ENCODE data around the gene ARHGEF19. TPM values are rescaled to one million over a fixed set of nuclear protein-coding genes. Genes with fewer than 3 reads are reported as not detected.

Gene ARHGEF19
- total and polyA plus RNA-seq, 9 of the 15 experiments (the other 6 are each of a cell fraction or from before 2014, with no cell fraction given), result 0.73 to 21.0 (median 5.2) TPM

DNA sequence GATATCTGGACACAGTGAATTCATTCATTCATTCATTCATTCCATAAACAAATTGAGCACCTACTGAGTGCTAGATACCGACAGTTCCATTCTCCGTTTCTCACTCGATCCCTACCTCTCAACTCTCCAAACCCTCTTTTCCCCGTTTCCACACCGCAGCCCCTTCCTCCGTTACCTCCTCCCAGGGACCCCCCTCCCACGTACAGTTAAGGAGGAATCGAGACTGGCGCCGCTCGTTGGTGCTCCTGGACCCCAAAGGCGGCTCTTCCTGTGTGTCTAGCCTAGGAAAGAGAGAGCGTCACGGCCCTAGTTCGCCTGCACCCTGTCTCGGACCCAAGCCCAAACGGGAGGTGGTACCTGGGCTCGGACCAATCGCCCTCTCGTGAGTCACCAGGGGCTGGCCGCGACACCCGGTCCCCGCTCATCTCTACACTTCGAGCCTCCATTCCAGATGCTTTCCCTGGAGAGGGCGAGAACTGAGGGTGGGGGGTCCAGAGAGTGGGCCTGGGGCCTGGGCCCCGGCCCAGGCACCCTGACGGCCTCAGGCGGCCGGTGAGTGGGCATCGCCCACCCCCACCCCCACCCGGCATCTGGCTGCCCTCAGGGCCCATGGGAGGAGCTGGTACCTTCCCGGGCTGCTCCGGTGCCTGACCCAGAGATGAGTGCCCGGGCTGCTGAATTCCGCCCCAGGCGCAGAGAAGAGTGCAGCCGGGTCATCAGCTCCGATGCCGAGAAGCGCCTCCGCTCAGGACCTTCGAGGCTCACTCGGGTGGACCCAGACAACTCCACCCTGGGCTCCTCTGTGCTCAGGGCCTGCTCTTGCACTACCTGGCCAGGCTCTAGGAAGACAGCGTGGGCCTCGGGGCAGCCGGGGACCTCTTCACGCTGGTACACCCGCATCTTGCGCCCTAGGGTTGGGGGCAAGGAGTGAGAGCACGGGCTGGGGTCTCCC lies 4.9 kb downstream of the ARHGEF19 start (continued):
- TF ChIP-seq, protein P1, sequence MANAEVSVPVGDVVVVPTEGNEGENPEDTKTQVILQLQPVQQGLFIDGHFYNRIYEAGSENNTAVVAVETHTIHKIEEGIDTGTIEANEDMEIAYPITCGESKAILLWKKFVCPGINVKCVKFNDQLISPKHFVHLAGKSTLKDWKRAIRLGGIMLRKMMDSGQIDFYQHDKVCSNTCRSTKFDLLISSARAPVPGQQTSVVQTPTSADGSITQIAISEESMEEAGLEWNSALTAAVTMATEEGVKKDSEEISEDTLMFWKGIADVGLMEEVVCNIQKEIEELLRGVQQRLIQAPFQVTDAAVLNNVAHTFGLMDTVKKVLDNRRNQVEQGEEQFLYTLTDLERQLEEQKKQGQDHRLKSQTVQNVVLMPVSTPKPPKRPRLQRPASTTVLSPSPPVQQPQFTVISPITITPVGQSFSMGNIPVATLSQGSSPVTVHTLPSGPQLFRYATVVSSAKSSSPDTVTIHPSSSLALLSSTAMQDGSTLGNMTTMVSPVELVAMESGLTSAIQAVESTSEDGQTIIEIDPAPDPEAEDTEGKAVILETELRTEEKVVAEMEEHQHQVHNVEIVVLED (CRISPR knock-in tag; IDR thresholded peaks at IDR 0.05), result no peak
- TF ChIP-seq POLR2B (IDR thresholded peaks at IDR 0.05; ENCODE audit: low read depth, partially characterized antibody), result peak; percentile 20
- peak; percentile 64 for TF ChIP-seq SMARCE1 (IDR thresholded peaks at IDR 0.05)
- TF ChIP-seq MYC (IDR thresholded peaks at IDR 0.05; ENCODE audit: low read depth, low read length), result no peak
- peak; percentile 49; the same call in 1 of the 2 replicates for TF ChIP-seq MYC (CRISPR knock-in tag; IDR thresholded peaks at IDR 0.05; ENCODE audit: borderline replicate concordance, low read depth)
- TF ChIP-seq NFE2L1 (tag; IDR thresholded peaks at IDR 0.05; ENCODE audit: borderline replicate concordance, low read depth), result no peak
- TF ChIP-seq, protein P2, sequence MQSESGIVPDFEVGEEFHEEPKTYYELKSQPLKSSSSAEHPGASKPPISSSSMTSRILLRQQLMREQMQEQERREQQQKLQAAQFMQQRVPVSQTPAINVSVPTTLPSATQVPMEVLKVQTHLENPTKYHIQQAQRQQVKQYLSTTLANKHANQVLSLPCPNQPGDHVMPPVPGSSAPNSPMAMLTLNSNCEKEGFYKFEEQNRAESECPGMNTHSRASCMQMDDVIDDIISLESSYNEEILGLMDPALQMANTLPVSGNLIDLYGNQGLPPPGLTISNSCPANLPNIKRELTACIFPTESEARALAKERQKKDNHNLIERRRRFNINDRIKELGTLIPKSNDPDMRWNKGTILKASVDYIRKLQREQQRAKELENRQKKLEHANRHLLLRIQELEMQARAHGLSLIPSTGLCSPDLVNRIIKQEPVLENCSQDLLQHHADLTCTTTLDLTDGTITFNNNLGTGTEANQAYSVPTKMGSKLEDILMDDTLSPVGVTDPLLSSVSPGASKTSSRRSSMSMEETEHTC (IDR thresholded peaks at IDR 0.05), result no peak
- TF ChIP-seq, protein P3, sequence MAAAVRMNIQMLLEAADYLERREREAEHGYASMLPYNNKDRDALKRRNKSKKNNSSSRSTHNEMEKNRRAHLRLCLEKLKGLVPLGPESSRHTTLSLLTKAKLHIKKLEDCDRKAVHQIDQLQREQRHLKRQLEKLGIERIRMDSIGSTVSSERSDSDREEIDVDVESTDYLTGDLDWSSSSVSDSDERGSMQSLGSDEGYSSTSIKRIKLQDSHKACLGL (CRISPR knock-in tag; IDR thresholded peaks at IDR 0.05; ENCODE audit: borderline replicate concordance, poor library complexity, severe bottlenecking), result no peak
- TF ChIP-seq POLR3G (IDR thresholded peaks at IDR 0.05; ENCODE audit: extremely low read depth, insufficient read length, insufficient replicate concordance), result no peak
- no peak for TF ChIP-seq SMAD3 (CRISPR knock-in tag; conservative IDR thresholded peaks at IDR 0.05)
- TF ChIP-seq, protein P4, sequence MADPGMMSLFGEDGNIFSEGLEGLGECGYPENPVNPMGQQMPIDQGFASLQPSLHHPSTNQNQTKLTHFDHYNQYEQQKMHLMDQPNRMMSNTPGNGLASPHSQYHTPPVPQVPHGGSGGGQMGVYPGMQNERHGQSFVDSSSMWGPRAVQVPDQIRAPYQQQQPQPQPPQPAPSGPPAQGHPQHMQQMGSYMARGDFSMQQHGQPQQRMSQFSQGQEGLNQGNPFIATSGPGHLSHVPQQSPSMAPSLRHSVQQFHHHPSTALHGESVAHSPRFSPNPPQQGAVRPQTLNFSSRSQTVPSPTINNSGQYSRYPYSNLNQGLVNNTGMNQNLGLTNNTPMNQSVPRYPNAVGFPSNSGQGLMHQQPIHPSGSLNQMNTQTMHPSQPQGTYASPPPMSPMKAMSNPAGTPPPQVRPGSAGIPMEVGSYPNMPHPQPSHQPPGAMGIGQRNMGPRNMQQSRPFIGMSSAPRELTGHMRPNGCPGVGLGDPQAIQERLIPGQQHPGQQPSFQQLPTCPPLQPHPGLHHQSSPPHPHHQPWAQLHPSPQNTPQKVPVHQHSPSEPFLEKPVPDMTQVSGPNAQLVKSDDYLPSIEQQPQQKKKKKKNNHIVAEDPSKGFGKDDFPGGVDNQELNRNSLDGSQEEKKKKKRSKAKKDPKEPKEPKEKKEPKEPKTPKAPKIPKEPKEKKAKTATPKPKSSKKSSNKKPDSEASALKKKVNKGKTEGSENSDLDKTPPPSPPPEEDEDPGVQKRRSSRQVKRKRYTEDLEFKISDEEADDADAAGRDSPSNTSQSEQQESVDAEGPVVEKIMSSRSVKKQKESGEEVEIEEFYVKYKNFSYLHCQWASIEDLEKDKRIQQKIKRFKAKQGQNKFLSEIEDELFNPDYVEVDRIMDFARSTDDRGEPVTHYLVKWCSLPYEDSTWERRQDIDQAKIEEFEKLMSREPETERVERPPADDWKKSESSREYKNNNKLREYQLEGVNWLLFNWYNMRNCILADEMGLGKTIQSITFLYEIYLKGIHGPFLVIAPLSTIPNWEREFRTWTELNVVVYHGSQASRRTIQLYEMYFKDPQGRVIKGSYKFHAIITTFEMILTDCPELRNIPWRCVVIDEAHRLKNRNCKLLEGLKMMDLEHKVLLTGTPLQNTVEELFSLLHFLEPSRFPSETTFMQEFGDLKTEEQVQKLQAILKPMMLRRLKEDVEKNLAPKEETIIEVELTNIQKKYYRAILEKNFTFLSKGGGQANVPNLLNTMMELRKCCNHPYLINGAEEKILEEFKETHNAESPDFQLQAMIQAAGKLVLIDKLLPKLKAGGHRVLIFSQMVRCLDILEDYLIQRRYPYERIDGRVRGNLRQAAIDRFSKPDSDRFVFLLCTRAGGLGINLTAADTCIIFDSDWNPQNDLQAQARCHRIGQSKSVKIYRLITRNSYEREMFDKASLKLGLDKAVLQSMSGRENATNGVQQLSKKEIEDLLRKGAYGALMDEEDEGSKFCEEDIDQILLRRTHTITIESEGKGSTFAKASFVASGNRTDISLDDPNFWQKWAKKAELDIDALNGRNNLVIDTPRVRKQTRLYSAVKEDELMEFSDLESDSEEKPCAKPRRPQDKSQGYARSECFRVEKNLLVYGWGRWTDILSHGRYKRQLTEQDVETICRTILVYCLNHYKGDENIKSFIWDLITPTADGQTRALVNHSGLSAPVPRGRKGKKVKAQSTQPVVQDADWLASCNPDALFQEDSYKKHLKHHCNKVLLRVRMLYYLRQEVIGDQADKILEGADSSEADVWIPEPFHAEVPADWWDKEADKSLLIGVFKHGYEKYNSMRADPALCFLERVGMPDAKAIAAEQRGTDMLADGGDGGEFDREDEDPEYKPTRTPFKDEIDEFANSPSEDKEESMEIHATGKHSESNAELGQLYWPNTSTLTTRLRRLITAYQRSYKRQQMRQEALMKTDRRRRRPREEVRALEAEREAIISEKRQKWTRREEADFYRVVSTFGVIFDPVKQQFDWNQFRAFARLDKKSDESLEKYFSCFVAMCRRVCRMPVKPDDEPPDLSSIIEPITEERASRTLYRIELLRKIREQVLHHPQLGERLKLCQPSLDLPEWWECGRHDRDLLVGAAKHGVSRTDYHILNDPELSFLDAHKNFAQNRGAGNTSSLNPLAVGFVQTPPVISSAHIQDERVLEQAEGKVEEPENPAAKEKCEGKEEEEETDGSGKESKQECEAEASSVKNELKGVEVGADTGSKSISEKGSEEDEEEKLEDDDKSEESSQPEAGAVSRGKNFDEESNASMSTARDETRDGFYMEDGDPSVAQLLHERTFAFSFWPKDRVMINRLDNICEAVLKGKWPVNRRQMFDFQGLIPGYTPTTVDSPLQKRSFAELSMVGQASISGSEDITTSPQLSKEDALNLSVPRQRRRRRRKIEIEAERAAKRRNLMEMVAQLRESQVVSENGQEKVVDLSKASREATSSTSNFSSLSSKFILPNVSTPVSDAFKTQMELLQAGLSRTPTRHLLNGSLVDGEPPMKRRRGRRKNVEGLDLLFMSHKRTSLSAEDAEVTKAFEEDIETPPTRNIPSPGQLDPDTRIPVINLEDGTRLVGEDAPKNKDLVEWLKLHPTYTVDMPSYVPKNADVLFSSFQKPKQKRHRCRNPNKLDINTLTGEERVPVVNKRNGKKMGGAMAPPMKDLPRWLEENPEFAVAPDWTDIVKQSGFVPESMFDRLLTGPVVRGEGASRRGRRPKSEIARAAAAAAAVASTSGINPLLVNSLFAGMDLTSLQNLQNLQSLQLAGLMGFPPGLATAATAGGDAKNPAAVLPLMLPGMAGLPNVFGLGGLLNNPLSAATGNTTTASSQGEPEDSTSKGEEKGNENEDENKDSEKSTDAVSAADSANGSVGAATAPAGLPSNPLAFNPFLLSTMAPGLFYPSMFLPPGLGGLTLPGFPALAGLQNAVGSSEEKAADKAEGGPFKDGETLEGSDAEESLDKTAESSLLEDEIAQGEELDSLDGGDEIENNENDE (IDR thresholded peaks at IDR 0.05; ENCODE audit: low read depth, low read length), result no peak

Measured in K562 (cell line).